Measurements from ENCODE around the gene TBXA2R.

- TF ChIP-seq POLR2AphosphoS5 (IDR thresholded peaks at IDR 0.05) (no peak), CTCF (IDR thresholded peaks at IDR 0.05) (no peak), POLR2A (IDR thresholded peaks at IDR 0.05) (no peak)
Observed at GRCh38 chr19:3545669-3546034, 61.0 kb downstream of the TBXA2R start.

Measured in suprapubic skin (tissue), 4 donors.